Measurements from ENCODE around the gene GXYLT2.

DNA sequence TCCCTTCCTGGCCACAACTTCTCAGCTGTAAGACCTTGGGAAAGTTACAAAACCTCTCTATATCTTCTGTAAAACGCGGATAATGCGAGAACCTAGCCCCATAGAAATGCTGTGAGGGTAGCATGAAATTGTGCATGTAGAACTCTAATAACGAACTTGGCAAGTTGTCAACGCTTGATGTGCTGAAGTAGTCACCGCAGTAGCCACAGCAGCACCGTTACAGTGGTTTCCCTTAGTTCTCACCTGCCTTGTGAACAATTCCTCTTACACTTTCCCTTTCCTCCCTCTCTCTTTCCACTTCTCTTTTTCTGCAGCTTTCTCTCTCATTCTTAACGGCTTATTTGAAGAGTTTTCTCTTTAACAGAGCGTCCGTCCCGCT lies 39.2 kb upstream of the GXYLT2 start:
- TF ChIP-seq POLR2A (IDR thresholded peaks at IDR 0.05; ENCODE audit: low read length) (no peak), GATA1 (IDR thresholded peaks at IDR 0.05; ENCODE audit: low read depth, low read length) (no peak)

Measured in erythroblast (primary cell).